GM18505 (cell line): ENCODE measurements around the gene OXTR.

Source experiments
- ATAC-seq: cut with Tn5 transposase; IDR thresholded peaks from one replicate; pipeline ENCODE4 v1.9.1; 2021; ENCODE audit not compliant: unreplicated experiment
- POLR2A ChIP-seq: IDR thresholded peaks from 4 replicates; pipeline ENCODE4 v1.6.1; 2011; ENCODE audit warnings: borderline replicate concordance; ENCODE audit not compliant: insufficient read depth, insufficient read length; ENCODE audit errors: extremely low read depth

Gene OXTR

GRCh38 chr3:8743911-8744310 is 25.5 kb downstream of the OXTR start:
- no peak for ATAC-seq
- TF ChIP-seq POLR2A: no peak

GRCh38 chr3:8743021-8743601 is 26.3 kb downstream of the OXTR start:
- ATAC-seq: no peak
- no peak for TF ChIP-seq POLR2A

GRCh38 chr3:8741581-8742261 is 27.7 kb downstream of the OXTR start:
- ATAC-seq: no peak
- no peak for TF ChIP-seq POLR2A

GRCh38 chr3:8739757-8740504 is 29.5 kb downstream of the OXTR start:
- no peak for TF ChIP-seq POLR2A
- ATAC-seq: no peak

GRCh38 chr3:8738639-8739038 is 30.8 kb downstream of the OXTR start:
- ATAC-seq: no peak
- TF ChIP-seq POLR2A: no peak

- ATAC-seq: no peak
- TF ChIP-seq POLR2A: no peak
Measured at GRCh38 chr3:8737823-8738222, 31.6 kb downstream of the OXTR start.

- TF ChIP-seq POLR2A: no peak
- ATAC-seq: no peak
Measured at GRCh38 chr3:8737301-8737700, 32.1 kb downstream of the OXTR start.

GRCh38 chr3:8736436-8736835 is 33.0 kb downstream of the OXTR start:
- no peak for ATAC-seq
- no peak for TF ChIP-seq POLR2A

GRCh38 chr3:8734908-8735307 is 34.5 kb downstream of the OXTR start:
- TF ChIP-seq POLR2A: no peak
- ATAC-seq: no peak

GRCh38 chr3:8734137-8734878 is 35.1 kb downstream of the OXTR start:
- TF ChIP-seq POLR2A: no peak
- no peak for ATAC-seq

GRCh38 chr3:8733332-8734094 is 35.9 kb downstream of the OXTR start, which contains the start of gene CAV3:
Gene CAV3, plus strand, starts transcription at chr3:8733802. Its CDS starts 75 bp downstream, at chr3:8733877.
- no peak for TF ChIP-seq POLR2A
- ATAC-seq: no peak

GRCh38 chr3:8732413-8732812 is 37.0 kb downstream of the OXTR start:
- ATAC-seq: no peak
- no peak for TF ChIP-seq POLR2A
